ENCODE data around the gene HAUS7.

HAUS7 gene

GRCh38 chrX:153478746-153479145 lies 8.4 kb upstream of the HAUS7 start:
- H3K9me3 ChIP-seq (ENCODE audit: insufficient read depth, low read depth, low read length) = no peaks in the 10 kb centered on the region
- no peak for TF ChIP-seq EZH2phosphoT487 (IDR thresholded peaks at IDR 0.05; ENCODE audit: borderline replicate concordance)
- no peak for TF ChIP-seq CTCF (conservative IDR thresholded peaks at IDR 0.05; ENCODE audit: low read length)
- no peak overlapping the region for H3K9ac ChIP-seq (ENCODE audit: low read depth, low read length, poor library complexity, severe bottlenecking)
- no peaks in the 10 kb centered on the region for H3K4me1 ChIP-seq (ENCODE audit: insufficient read depth, low read length, poor library complexity, severe bottlenecking)
- no peaks in the 10 kb centered on the region for H4K20me1 ChIP-seq (ENCODE audit: insufficient read depth, low read length, poor library complexity, severe bottlenecking)
- no peaks in the 10 kb centered on the region for H3F3A ChIP-seq (ENCODE audit: low read depth)
- H3K27me3 ChIP-seq (ENCODE audit: insufficient read depth, low read length, poor library complexity, severe bottlenecking) = no peaks in the 10 kb centered on the region
- H3K9me2 ChIP-seq (replicated peaks; ENCODE audit: low read depth, low read length) = no peaks in the 10 kb centered on the region
- H3K4me3 ChIP-seq (ENCODE audit: low read length, poor library complexity, severe bottlenecking) = no peak overlapping the region
- no peak overlapping the region for H3K4me2 ChIP-seq (ENCODE audit: low read depth, low read length, poor library complexity, severe bottlenecking)
- no peaks in the 10 kb centered on the region for H3K36me3 ChIP-seq (ENCODE audit: insufficient read depth, low read length)
- no peak overlapping the region for H2AFZ ChIP-seq (ENCODE audit: low read length)
- H3K79me2 ChIP-seq (ENCODE audit: insufficient read depth, low read length) = no peaks in the 10 kb centered on the region

- TF ChIP-seq EZH2phosphoT487 (IDR thresholded peaks at IDR 0.05; ENCODE audit: borderline replicate concordance) (no peak), CTCF (conservative IDR thresholded peaks at IDR 0.05; ENCODE audit: low read length) (no peak)
- Histone ChIP-seq H3K4me1 (ENCODE audit: insufficient read depth, low read length, poor library complexity, severe bottlenecking) (no peaks in the 10 kb centered on the region), H3K9ac (ENCODE audit: low read depth, low read length, poor library complexity, severe bottlenecking) (no peak overlapping the region), H3K36me3 (ENCODE audit: insufficient read depth, low read length) (no peaks in the 10 kb centered on the region), H4K20me1 (ENCODE audit: insufficient read depth, low read length, poor library complexity, severe bottlenecking) (no peaks in the 10 kb centered on the region), H3K79me2 (ENCODE audit: insufficient read depth, low read length) (no peaks in the 10 kb centered on the region), H3K4me3 (ENCODE audit: low read length, poor library complexity, severe bottlenecking) (no peak overlapping the region), H3K4me2 (ENCODE audit: low read depth, low read length, poor library complexity, severe bottlenecking) (no peak overlapping the region), H3K27me3 (ENCODE audit: insufficient read depth, low read length, poor library complexity, severe bottlenecking) (no peaks in the 10 kb centered on the region), H2AFZ (ENCODE audit: low read length) (no peak overlapping the region), H3F3A (ENCODE audit: low read depth) (no peaks in the 10 kb centered on the region), H3K9me3 (ENCODE audit: insufficient read depth, low read depth, low read length) (no peaks in the 10 kb centered on the region), H3K9me2 (replicated peaks; ENCODE audit: low read depth, low read length) (no peaks in the 10 kb centered on the region)
These were observed 7.5 kb upstream of the HAUS7 start for GRCh38 chrX:153477901-153478300.

- TF ChIP-seq EZH2phosphoT487 (IDR thresholded peaks at IDR 0.05; ENCODE audit: borderline replicate concordance) (no peak), CTCF (conservative IDR thresholded peaks at IDR 0.05; ENCODE audit: low read length) (no peak)
- Histone ChIP-seq H3K9ac (ENCODE audit: low read depth, low read length, poor library complexity, severe bottlenecking) (no peak overlapping the region), H3K27me3 (ENCODE audit: insufficient read depth, low read length, poor library complexity, severe bottlenecking) (no peaks in the 10 kb centered on the region), H3K4me1 (ENCODE audit: insufficient read depth, low read length, poor library complexity, severe bottlenecking) (no peaks in the 10 kb centered on the region), H3K79me2 (ENCODE audit: insufficient read depth, low read length) (no peaks in the 10 kb centered on the region), H3K36me3 (ENCODE audit: insufficient read depth, low read length) (no peaks in the 10 kb centered on the region), H3K4me3 (ENCODE audit: low read length, poor library complexity, severe bottlenecking) (no peak overlapping the region), H3K9me2 (replicated peaks; ENCODE audit: low read depth, low read length) (no peaks in the 10 kb centered on the region), H3K4me2 (ENCODE audit: low read depth, low read length, poor library complexity, severe bottlenecking) (no peak overlapping the region), H2AFZ (ENCODE audit: low read length) (no peak overlapping the region), H3K9me3 (ENCODE audit: insufficient read depth, low read depth, low read length) (no peaks in the 10 kb centered on the region), H4K20me1 (ENCODE audit: insufficient read depth, low read length, poor library complexity, severe bottlenecking) (no peaks in the 10 kb centered on the region), H3F3A (ENCODE audit: low read depth) (no peaks in the 10 kb centered on the region)
These were observed 7.0 kb upstream of the HAUS7 start for GRCh38 chrX:153477364-153477857.

Data from Loucy (cell line).